GM12878 (cell line): ENCODE results near the gene TMC2. TPM values are rescaled to one million over a fixed set of nuclear protein-coding genes. Genes with fewer than 3 reads are reported as not detected.

ENCODE experiments used
- ASH2L ChIP-seq: fragments of 300-600, 200-600 bp; sonication (generic); IDR thresholded peaks from 2 replicates; pipeline ENCODE4 v1.6.1; 2017; ENCODE audit warnings: low read depth, mild to moderate bottlenecking, borderline replicate concordance
- BRCA1 ChIP-seq: IDR thresholded peaks from 2 replicates; pipeline ENCODE4 v1.6.1; 2011; ENCODE audit warnings: low read depth, low read length, improper control_type of control experiment
- DPF2 ChIP-seq: fragments of 450-650 bp; IDR thresholded peaks from 2 replicates; pipeline ENCODE4 v1.6.1; 2017; ENCODE audit warnings: mild to moderate bottlenecking
- FOS ChIP-seq: IDR thresholded peaks from 3 replicates; pipeline ENCODE4 v1.6.1; 2011; ENCODE audit warnings: borderline replicate concordance; ENCODE audit not compliant: insufficient read length; ENCODE audit errors: extremely low read depth
- FOXM1 ChIP-seq: IDR thresholded peaks from 2 replicates; pipeline ENCODE4 v1.6.1; 2012; ENCODE audit warnings: low read depth, mild to moderate bottlenecking, inconsistent platforms, low read length, moderate library complexity
- MEF2B ChIP-seq: fragments of 450-650 bp; IDR thresholded peaks from 2 replicates; pipeline ENCODE4 v1.6.1; 2018; ENCODE audit warnings: mild to moderate bottlenecking, moderate library complexity; ENCODE audit not compliant: partially characterized antibody, poor library complexity, severe bottlenecking
- MTA3 ChIP-seq: IDR thresholded peaks from 2 replicates; pipeline ENCODE4 v1.6.1; 2012; ENCODE audit warnings: low read length, inconsistent platforms, borderline replicate concordance
- MYB ChIP-seq: fragments of 150-350 bp; IDR thresholded peaks from 2 replicates; pipeline ENCODE4 v1.6.1; 2014; ENCODE audit warnings: mild to moderate bottlenecking, low read depth, low read length, borderline replicate concordance
- NBN ChIP-seq: fragments of 450-650 bp; IDR thresholded peaks from 2 replicates; pipeline ENCODE4 v1.6.1; 2016
- RAD51 ChIP-seq: fragments of 450-650 bp; IDR thresholded peaks from 2 replicates; pipeline ENCODE4 v1.6.1; 2016; ENCODE audit warnings: moderate library complexity, mild to moderate bottlenecking, inconsistent platforms
- RB1 ChIP-seq: fragments of 450-650 bp; formaldehyde crosslinking; IDR thresholded peaks from 2 replicates; pipeline ENCODE4 v1.6.1; 2017; ENCODE audit warnings: mild to moderate bottlenecking, borderline replicate concordance
- TBL1XR1 ChIP-seq: IDR thresholded peaks from 2 replicates; pipeline ENCODE4 v1.6.1; 2012; ENCODE audit warnings: low read depth, low read length, improper control_type of control experiment
- ZNF217 ChIP-seq: fragments of 450-650 bp; IDR thresholded peaks from 2 replicates; pipeline ENCODE4 v1.6.1; 2017; ENCODE audit warnings: antibody characterized with exemption, mild to moderate bottlenecking
- polyA plus RNA-seq, 11 experiments: library from polyadenylated mRNA; depleted of rRNA in 4 of 11; unstranded in 6 of 11; stranded (reverse) in 5 of 11; fragments of >200 nt; fragmentation: Nextera tagmentation in 4 of 11; fragmentation: Illumina TruSeq in 1 of 11; extraction: Ambion mirVana in 4 of 11; extraction: Trizol in 1 of 11; gene quantifications; 1 replicate in 1 of 11; 2 replicates in 10 of 11; pipeline versions ENCODE4 v1.2.1 to v1.2.3, GENCODE V29; 2011 to 2016; ENCODE audit warnings: inconsistent platforms in 2 of 11, missing spikeins in 2 of 11, low read depth in 1 of 11
- total RNA-seq, 4 experiments: library from RNA; depleted of rRNA in 3 of 4; stranded (reverse); fragments of >200 nt in 3 of 4; fragmentation: Illumina TruSeq in 1 of 4; extraction: Trizol in 1 of 4; gene quantifications; 2 replicates each; pipeline versions ENCODE4 v1.2.1 to v1.2.3, GENCODE V29; 2013 to 2021
- TF ChIP-seq, protein P1 (sequence below): IDR thresholded peaks from 2 replicates; pipeline ENCODE4 v1.6.1; 2011; ENCODE audit warnings: borderline replicate concordance, low read depth, mild to moderate bottlenecking, moderate library complexity, low read length; ENCODE audit not compliant: insufficient read depth, poor library complexity, severe bottlenecking
- TF ChIP-seq, protein P2 (sequence below): fragments of 450-650 bp; formaldehyde crosslinking; IDR thresholded peaks from 2 replicates; pipeline ENCODE4 v1.4.0; 2020; ENCODE audit warnings: mild to moderate bottlenecking, moderate library complexity
- TF ChIP-seq, protein P3 (sequence below): fragments of 150-350 bp; IDR thresholded peaks from 2 replicates; pipeline ENCODE4 v1.6.1; 2014; ENCODE audit warnings: mild to moderate bottlenecking, low read depth, low read length
- TF ChIP-seq, protein P4 (sequence below): IDR thresholded peaks from 2 replicates; pipeline ENCODE4 v1.6.1; 2012; ENCODE audit warnings: mild to moderate bottlenecking, low read depth, low read length

The TMC2 gene
- total and polyA plus RNA-seq, 10 of the 15 experiments (the other 5 are each of a cell fraction or from before 2014, with no cell fraction given) = 0.08 TPM; not detected in 9

DNA sequence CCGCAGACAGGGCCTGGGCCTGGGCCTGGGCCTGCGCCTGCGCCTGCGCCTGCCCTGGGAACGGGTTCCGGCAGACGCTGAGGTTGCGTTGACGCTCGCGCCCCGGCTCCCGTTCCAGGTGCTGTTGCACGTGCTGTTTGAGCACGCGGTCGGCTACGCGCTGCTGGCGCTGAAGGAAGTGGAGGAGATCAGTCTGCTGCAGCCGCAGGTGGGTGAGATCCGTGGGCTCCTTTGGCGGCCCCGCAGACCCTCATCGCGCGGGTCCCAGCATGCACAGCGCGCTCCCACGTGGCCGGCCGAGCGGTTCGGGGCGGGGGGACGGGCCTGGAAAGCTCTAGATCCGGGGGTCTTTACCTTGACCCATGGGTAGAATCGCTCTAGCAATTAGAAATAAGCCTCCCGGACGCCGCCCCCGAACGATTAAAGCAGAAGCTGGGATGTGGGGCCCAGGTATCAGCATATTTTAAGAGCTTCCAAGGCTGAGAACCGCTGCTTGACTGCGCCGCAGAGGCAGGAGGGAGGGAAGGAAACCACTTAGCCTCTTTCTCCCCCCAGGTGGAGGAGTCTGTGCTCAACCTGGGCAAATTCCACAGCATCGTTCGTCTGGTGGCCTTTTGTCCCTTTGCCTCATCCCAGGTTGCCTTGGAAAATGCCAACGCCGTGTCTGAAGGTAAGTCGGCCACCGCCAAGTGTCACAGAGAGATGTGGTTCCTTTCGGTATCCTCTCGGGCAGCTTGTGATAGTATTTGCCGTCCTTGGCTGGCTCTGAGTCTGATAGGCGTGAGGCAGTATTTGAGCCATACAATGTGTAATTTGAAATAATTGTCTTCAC lies 116.6 kb downstream of the TMC2 start (continued):
- TF ChIP-seq, protein P1, sequence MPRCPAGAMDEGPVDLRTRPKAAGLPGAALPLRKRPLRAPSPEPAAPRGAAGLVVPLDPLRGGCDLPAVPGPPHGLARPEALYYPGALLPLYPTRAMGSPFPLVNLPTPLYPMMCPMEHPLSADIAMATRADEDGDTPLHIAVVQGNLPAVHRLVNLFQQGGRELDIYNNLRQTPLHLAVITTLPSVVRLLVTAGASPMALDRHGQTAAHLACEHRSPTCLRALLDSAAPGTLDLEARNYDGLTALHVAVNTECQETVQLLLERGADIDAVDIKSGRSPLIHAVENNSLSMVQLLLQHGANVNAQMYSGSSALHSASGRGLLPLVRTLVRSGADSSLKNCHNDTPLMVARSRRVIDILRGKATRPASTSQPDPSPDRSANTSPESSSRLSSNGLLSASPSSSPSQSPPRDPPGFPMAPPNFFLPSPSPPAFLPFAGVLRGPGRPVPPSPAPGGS = no peak
- TF ChIP-seq RAD51 (peak; percentile 77), DPF2 (no peak; the same call in 1 of the 2 replicates), ASH2L (0 out of 2 replicates have a peak, but pooled peaks have one; percentile 18), MTA3 (no peak), NBN (peak; percentile 30; the same call in 1 of the 2 replicates), BRCA1 (no peak), FOXM1 (no peak), RB1 (no peak), TBL1XR1 (no peak), MEF2B (no peak), ZNF217 (no peak), MYB (no peak), FOS (no peak)
- TF ChIP-seq, protein P2, sequence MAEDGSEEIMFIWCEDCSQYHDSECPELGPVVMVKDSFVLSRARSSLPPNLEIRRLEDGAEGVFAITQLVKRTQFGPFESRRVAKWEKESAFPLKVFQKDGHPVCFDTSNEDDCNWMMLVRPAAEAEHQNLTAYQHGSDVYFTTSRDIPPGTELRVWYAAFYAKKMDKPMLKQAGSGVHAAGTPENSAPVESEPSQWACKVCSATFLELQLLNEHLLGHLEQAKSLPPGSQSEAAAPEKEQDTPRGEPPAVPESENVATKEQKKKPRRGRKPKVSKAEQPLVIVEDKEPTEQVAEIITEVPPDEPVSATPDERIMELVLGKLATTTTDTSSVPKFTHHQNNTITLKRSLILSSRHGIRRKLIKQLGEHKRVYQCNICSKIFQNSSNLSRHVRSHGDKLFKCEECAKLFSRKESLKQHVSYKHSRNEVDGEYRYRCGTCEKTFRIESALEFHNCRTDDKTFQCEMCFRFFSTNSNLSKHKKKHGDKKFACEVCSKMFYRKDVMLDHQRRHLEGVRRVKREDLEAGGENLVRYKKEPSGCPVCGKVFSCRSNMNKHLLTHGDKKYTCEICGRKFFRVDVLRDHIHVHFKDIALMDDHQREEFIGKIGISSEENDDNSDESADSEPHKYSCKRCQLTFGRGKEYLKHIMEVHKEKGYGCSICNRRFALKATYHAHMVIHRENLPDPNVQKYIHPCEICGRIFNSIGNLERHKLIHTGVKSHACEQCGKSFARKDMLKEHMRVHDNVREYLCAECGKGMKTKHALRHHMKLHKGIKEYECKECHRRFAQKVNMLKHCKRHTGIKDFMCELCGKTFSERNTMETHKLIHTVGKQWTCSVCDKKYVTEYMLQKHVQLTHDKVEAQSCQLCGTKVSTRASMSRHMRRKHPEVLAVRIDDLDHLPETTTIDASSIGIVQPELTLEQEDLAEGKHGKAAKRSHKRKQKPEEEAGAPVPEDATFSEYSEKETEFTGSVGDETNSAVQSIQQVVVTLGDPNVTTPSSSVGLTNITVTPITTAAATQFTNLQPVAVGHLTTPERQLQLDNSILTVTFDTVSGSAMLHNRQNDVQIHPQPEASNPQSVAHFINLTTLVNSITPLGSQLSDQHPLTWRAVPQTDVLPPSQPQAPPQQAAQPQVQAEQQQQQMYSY = no peak
- TF ChIP-seq, protein P3, sequence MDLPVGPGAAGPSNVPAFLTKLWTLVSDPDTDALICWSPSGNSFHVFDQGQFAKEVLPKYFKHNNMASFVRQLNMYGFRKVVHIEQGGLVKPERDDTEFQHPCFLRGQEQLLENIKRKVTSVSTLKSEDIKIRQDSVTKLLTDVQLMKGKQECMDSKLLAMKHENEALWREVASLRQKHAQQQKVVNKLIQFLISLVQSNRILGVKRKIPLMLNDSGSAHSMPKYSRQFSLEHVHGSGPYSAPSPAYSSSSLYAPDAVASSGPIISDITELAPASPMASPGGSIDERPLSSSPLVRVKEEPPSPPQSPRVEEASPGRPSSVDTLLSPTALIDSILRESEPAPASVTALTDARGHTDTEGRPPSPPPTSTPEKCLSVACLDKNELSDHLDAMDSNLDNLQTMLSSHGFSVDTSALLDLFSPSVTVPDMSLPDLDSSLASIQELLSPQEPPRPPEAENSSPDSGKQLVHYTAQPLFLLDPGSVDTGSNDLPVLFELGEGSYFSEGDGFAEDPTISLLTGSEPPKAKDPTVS = no peak
- TF ChIP-seq, protein P4, sequence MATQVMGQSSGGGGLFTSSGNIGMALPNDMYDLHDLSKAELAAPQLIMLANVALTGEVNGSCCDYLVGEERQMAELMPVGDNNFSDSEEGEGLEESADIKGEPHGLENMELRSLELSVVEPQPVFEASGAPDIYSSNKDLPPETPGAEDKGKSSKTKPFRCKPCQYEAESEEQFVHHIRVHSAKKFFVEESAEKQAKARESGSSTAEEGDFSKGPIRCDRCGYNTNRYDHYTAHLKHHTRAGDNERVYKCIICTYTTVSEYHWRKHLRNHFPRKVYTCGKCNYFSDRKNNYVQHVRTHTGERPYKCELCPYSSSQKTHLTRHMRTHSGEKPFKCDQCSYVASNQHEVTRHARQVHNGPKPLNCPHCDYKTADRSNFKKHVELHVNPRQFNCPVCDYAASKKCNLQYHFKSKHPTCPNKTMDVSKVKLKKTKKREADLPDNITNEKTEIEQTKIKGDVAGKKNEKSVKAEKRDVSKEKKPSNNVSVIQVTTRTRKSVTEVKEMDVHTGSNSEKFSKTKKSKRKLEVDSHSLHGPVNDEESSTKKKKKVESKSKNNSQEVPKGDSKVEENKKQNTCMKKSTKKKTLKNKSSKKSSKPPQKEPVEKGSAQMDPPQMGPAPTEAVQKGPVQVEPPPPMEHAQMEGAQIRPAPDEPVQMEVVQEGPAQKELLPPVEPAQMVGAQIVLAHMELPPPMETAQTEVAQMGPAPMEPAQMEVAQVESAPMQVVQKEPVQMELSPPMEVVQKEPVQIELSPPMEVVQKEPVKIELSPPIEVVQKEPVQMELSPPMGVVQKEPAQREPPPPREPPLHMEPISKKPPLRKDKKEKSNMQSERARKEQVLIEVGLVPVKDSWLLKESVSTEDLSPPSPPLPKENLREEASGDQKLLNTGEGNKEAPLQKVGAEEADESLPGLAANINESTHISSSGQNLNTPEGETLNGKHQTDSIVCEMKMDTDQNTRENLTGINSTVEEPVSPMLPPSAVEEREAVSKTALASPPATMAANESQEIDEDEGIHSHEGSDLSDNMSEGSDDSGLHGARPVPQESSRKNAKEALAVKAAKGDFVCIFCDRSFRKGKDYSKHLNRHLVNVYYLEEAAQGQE = 0 out of 2 replicates have a peak, but pooled peaks have one; percentile 43
